Stimulated activated naive CD8-positive, alpha-beta T cell treated with anti-CD3 and anti-CD28 coated beads, Interleukin-15, amount 100 ng/mL, for 72 hours (primary cell): Measurements from ENCODE around the gene LAT.
"Not testable (repeated sequence)": the region's sequence is repeated elsewhere in the genome, so short reads cannot be mapped to it uniquely, and the experiment has no call there.

Experiments used
- ATAC-seq: fragments of 150-1000 bp; cut with Tn5 transposase; 2 replicates; pipeline ENCODE4 v1.10.0; 2021; ENCODE audit warnings: mild to moderate bottlenecking, moderate library complexity
- DNase-seq, 2 donors: peaks; one replicate each; pipeline ENCODE4 v3.0.0; 2021 to 2022
- H3K27ac Mint-ChIP-seq, 2 donors: one replicate each; pipeline ENCODE4 v1.8.0; 2022; ENCODE audit warnings: mild to moderate bottlenecking in 2 of 2, mixed read lengths in 2 of 2, moderate library complexity in 2 of 2
- H3K27me3 Mint-ChIP-seq: one replicate; pipeline ENCODE4 v1.8.0; 2022; ENCODE audit warnings: mixed read lengths
- H3K4me1 Mint-ChIP-seq: one replicate; pipeline ENCODE4 v1.8.0; 2022; ENCODE audit warnings: mild to moderate bottlenecking, mixed read lengths
- H3K4me3 Mint-ChIP-seq, 2 donors: one replicate each; pipeline ENCODE4 v1.8.0; 2022; ENCODE audit warnings: mild to moderate bottlenecking in 2 of 2, mixed read lengths in 2 of 2, moderate library complexity in 1 of 2
- H3K9me3 Mint-ChIP-seq, 2 donors: one replicate each; pipeline ENCODE4 v1.8.0; 2022; ENCODE audit warnings: mixed read lengths in 2 of 2

Gene LAT, protein sequence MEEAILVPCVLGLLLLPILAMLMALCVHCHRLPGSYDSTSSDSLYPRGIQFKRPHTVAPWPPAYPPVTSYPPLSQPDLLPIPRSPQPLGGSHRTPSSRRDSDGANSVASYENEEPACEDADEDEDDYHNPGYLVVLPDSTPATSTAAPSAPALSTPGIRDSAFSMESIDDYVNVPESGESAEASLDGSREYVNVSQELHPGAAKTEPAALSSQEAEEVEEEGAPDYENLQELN

DNA sequence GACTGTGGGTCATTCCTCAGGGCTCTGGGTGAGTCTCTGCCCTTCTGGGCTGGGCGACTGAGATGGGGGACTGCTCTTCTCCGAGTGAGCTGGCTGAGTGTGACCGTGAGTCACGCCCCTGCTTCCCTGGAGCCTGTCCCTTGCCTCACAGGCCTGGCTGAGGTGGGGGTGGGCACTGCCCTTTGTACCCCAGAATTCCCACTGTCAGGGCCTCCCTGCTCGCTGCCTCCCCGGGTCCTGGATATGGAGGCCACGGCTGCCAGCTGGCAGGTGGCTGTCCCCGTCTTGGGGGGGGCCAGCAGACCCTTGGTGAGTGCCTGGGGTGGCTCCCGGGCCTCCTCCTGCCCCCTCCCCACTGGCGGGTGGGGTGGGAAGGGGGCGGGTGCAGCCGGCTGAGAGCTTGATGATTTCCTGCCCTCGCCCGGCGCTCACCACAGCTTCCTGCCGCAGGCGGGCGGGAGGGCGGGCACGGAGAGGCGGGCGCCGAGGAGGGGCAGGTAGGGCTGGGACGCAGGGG lies at the start of gene LAT:
TSS of gene LAT (plus strand) at position 434 of the 517 bp plus-strand sequence. CDS start 366 bp downstream, outside the sequence.
- peak; percentile 54 to 75 for DNase-seq
- peak; percentile 79 for ATAC-seq

DNA sequence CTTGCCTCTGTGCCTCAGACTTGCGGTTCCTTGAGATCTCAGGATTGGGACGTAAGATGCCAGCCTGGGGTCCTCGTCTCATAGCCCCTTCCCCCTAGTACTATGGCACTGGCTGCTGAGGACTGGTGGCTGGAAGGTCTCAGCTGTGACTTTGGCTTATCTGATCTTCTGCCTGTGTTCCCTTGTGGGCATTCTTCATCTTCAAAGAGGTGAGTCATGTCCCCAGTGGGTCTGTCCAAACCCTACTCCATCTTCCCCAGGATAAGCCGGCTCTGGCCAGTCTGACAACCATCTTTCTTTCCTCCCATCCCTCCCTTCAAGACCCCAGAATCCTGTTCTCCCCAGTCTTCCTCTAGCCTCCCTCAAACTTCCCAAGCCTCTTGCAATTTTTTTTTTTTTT lies 49.5 kb upstream of the LAT start:
- no peak overlapping the region for H3K27ac Mint-ChIP-seq
- peaks cover 43% of the 10 kb centered on the region for H3K4me1 Mint-ChIP-seq
- ATAC-seq (no peak), DNase-seq (no peak)
- no peaks in the 10 kb centered on the region for H3K9me3 Mint-ChIP-seq
- no peaks in the 10 kb centered on the region for H3K27me3 Mint-ChIP-seq
- peak overlapping the region; percentile 45 to 74 for H3K4me3 Mint-ChIP-seq

More for the DNA sequence above, at the start of gene LAT:
- peaks cover 15 to 22% of the 10 kb centered on the region in 2 donors for H3K9me3 Mint-ChIP-seq
- peak within 1 kb of the TSS; percentile 94 to 95 for H3K27ac Mint-ChIP-seq
- no peaks in the 10 kb centered on the region for H3K27me3 Mint-ChIP-seq
- peak within 1 kb of the TSS; percentile 99 to 100 for H3K4me3 Mint-ChIP-seq
- H3K4me1 Mint-ChIP-seq: peaks cover 64% of the 10 kb centered on the region

DNA sequence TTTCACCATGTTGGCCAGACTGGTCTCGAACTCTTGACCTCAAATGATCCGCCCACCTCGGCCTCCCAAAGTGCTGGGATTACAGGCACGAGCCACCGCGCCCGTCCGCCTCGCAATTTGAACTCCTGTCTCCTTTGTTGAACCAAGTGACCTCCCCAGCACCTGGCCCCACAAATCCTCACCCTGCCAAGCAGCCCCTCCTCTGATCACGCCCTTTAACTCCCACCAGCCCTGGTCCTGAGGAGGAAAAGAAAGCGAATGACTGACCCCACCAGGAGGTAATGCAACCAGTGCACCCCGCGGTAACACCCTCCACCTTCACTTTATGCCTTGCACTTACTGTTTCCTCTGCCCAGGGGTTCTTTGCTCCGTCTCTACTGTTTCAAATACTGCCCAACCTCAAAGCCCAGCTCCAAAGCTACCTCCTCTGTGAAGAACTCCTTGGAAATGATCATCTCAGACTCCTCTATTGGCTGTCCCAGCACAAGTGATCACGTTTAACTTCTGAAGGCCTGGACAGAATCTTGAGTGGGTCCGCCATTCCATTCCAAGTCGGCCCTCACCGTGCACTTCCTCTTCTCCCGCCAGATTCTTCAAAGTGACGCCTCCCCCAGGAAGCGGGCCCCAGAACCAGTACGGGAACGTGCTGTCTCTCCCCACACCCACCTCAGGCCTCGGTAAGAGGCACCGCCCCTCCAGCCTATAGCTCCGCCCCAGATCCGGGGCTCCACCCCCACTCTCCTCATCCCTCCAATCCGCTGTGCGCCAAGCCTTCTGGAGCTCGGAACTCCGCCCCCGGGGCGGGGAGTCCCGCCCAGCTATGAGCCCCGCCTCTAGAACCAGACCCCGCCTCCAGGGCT lies 48.7 kb upstream of the LAT start:
- peak overlapping the region in 1 of 2 donors; percentile 54 for H3K27ac Mint-ChIP-seq
- no peaks in the 10 kb centered on the region for H3K9me3 Mint-ChIP-seq
- ATAC-seq (peak; percentile 97), DNase-seq (peak; percentile 91 to 94)
- H3K4me1 Mint-ChIP-seq: peaks cover 35% of the 10 kb centered on the region
- peak overlapping the region; percentile 74 to 78 for H3K4me3 Mint-ChIP-seq
- H3K27me3 Mint-ChIP-seq: no peaks in the 10 kb centered on the region

DNA sequence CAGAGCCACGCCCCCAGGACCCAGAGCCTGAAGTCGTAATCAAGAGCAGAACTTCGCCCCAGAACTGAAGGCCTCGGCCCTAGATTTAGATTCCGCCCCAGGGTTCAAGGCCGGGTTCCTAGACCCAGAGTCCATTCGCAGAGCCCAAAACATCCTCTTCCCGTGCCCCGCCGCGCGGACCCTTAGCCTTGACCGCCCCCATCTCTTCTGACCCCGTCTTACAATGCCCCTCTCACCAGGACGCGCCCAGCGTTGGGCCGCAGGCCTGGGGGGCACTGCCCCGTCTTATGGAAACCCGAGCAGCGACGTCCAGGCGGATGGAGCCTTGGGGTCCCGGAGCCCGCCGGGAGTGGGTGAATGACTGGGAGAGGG lies 48.1 kb upstream of the LAT start:
- Mint-ChIP-seq H3K4me1 (peaks cover 30% of the 10 kb centered on the region), H3K4me3 (peak overlapping the region; percentile 74 to 78), H3K27me3 (no peaks in the 10 kb centered on the region), H3K9me3 (no peaks in the 10 kb centered on the region), H3K27ac (peak overlapping the region in 1 of 2 donors; percentile 54)
- DNase-seq (no peak), ATAC-seq (peak; percentile 9)

DNA sequence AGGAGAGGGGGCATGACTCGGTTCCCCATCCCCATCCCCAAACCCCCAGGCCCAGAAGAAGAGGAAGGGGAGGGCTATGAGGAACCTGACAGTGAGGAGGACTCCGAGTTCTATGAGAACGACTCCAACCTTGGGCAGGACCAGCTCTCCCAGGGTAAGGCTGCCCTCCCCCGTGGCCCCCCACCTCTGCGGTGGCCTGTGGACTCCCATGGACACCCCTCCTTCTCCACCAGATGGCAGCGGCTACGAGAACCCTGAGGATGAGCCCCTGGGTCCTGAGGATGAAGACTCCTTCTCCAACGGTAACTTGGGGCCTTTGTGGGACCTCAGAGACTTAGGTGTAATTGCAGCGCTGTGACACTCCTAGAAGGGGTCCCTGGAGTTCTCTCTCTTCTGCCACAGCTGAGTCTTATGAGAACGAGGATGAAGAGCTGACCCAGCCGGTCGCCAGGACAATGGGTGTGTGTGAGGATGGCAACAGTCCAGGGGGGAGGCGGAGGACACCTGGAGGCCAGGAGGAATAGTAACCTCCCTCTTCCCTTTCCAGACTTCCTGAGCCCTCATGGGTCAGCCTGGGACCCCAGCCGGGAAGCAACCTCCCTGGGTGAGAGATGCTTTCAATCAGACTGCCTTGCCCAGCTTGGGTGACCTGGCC lies 47.5 kb upstream of the LAT start:
- Mint-ChIP-seq H3K4me1 (peaks cover 24% of the 10 kb centered on the region), H3K9me3 (no peaks in the 10 kb centered on the region), H3K4me3 (no peak overlapping the region), H3K27ac (no peak overlapping the region), H3K27me3 (no peaks in the 10 kb centered on the region)
- DNase-seq: no peak
- no peak for ATAC-seq

DNA sequence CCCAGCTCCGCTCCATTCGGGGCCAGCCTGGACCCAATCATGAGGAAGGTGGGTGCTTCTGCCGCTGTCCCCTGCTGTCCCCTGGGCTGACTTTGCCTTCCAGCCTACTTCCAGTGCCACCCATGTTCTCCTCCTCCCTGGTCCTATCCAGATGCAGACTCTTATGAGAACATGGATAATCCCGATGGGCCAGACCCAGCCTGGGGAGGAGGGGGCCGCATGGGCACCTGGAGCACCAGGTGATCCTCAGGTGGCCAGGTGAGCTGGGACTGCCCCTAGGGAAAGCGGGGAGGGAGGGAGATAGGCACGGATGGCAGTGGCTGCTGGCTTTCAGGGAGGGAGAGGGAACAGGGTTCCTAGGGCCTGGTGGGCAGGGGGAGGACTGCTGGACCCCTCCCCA lies 46.1 kb upstream of the LAT start:
- no peak for DNase-seq
- peaks cover 17% of the 10 kb centered on the region for H3K4me1 Mint-ChIP-seq
- no peak overlapping the region for H3K4me3 Mint-ChIP-seq
- H3K9me3 Mint-ChIP-seq: no peaks in the 10 kb centered on the region
- no peaks in the 10 kb centered on the region for H3K27me3 Mint-ChIP-seq
- peak overlapping the region in 1 of 2 donors; percentile 23 for H3K27ac Mint-ChIP-seq
- ATAC-seq: no peak

DNA sequence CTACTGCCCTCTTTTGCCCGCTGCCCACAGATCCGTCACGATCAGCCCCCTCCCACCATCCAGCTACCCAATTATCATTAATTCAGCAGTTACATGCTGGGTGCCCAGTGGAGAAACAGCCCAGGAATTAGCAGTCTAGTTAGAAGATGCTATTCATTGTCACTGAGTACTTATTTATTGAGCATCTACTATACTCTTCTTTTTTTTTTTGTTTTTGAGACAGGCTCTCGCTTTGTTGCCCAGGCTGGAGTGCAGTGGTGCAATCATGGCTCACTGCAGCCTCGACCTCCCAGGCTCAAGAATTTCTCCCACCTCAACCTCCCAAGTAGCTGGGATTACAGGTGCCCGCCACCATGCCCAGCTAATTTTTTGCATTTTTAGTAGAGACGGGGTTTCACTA lies 45.0 kb upstream of the LAT start:
- not testable (repeated sequence) for H3K9me3 Mint-ChIP-seq, ATAC-seq, H3K27ac Mint-ChIP-seq, DNase-seq, H3K4me3 Mint-ChIP-seq, H3K27me3 Mint-ChIP-seq
- peaks cover 17% of the 10 kb centered on the region for H3K4me1 Mint-ChIP-seq

DNA sequence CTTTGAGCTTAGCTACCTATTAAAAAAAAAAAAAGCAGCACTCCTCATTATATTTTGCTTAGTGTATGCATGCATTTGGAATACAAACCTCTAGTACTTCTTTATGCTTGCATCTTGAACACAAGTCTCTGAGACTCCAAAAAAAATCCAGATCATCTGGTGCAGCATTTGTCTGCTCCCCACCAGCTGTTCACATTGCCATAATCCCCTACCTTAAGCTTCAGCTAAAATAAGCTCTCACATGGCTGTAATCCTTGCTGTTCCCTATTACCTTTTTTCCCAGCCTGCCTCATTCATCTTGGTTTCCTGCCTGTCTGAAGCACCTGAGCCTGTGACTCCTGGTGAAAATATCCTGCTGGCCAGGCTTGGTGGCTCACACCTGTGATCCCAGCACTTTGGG lies 41.6 kb upstream of the LAT start:
- DNase-seq (no peak), ATAC-seq (no peak)
- H3K27ac Mint-ChIP-seq: no peak overlapping the region
- H3K4me3 Mint-ChIP-seq: no peak overlapping the region
- H3K9me3 Mint-ChIP-seq: no peaks in the 10 kb centered on the region
- H3K27me3 Mint-ChIP-seq: no peaks in the 10 kb centered on the region
- peaks cover 12% of the 10 kb centered on the region for H3K4me1 Mint-ChIP-seq

DNA sequence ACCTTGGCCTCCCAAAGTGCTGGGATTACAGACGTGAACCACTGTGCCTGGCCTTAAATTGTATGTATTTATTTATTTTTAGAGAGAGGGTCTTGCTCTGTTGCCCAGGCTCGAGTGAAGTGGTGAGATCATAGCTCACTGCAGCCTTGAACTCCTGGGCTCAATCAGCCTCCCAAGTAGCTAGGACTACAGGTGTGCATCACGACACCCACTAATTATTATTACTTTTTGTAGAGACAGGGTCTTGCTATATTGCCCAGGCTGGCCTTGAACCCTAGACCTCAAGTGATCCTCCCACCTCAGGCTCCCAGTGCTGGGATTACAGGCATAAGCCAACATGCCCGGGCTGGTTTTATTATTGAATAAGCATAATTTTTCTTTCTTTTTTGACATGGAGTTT lies 38.2 kb upstream of the LAT start:
- no peaks in the 10 kb centered on the region for H3K27me3 Mint-ChIP-seq
- H3K4me1 Mint-ChIP-seq: peaks cover 22% of the 10 kb centered on the region
- H3K9me3 Mint-ChIP-seq: no peaks in the 10 kb centered on the region
- no peak overlapping the region for H3K4me3 Mint-ChIP-seq
- DNase-seq (no peak), ATAC-seq (no peak)
- H3K27ac Mint-ChIP-seq: no peak overlapping the region

DNA sequence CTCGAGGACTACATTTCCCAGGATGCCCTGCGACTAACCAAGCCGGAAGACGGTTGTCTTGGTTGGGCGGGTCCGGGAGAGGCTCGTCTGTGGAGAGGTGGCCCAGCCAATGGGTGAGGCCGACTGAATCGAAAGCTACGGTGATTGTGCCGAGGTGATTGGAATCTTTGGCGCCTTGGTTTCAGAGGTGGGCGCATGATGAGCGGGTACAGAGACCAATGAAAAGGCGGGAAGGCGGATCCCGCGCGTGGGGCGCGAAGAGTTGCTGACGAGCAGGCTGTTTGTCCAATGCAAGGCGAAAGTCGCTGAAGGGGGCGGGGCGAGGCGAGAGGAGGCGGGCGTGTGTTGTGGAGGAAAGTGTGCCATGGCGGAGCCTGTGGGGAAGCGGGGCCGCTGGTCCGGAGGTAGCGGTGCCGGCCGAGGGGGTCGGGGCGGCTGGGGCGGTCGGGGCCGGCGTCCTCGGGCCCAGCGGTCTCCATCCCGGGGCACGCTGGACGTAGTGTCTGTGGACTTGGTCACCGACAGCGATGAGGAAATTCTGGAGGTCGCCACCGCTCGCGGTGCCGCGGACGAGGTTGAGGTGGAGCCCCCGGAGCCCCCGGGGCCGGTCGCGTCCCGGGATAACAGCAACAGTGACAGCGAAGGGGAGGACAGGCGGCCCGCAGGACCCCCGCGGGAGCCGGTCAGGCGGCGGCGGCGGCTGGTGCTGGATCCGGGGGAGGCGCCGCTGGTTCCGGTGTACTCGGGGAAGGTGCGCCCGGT lies 34.0 kb upstream of the LAT start, which contains the start of gene NFATC2IP:
TSS of gene NFATC2IP (plus strand) at position 290 of the 762 bp plus-strand sequence. CDS start at position 365, 75 bp downstream.
- no peaks in the 10 kb centered on the region for H3K9me3 Mint-ChIP-seq
- H3K4me1 Mint-ChIP-seq: peaks cover 37% of the 10 kb centered on the region
- ATAC-seq: peak; percentile 97

DNA sequence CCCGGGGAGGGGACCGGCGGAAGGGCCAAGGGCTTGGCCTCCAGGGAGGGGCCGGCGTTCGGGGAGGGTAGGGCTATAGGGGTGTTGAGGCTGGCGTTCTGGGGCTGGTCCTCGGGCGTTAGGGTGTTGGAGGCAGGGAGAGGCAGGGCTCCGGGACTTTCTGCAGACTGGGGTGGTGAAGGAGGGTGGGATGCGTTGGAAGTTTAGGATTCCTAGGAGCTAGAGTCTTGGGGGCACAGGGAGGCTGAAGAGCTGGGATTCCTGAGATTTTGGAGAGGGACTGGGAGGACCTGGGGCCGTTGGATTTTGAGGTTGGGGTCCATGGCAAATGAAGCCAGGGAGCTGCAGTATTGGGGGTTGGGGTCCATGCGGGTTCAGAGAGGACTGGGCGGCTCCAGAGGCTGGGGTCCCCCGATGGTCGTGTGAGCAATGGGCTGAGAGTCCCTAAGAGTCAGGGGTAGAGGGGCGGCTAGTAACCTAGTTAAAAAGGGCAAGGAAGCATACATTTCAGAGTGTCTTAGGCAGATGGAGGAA lies 33.4 kb upstream of the LAT start:
- peaks cover 33% of the 10 kb centered on the region for H3K4me1 Mint-ChIP-seq
- ATAC-seq: no peak

More for the DNA sequence above, 34.0 kb upstream of the LAT start, which contains the start of gene NFATC2IP:
- H3K27ac Mint-ChIP-seq: peak within 1 kb of the TSS; percentile 95 to 98
- peak; percentile 99 to 100 for DNase-seq
- H3K4me3 Mint-ChIP-seq: peak within 1 kb of the TSS; percentile 92 to 94
- no peaks in the 10 kb centered on the region for H3K27me3 Mint-ChIP-seq

DNA sequence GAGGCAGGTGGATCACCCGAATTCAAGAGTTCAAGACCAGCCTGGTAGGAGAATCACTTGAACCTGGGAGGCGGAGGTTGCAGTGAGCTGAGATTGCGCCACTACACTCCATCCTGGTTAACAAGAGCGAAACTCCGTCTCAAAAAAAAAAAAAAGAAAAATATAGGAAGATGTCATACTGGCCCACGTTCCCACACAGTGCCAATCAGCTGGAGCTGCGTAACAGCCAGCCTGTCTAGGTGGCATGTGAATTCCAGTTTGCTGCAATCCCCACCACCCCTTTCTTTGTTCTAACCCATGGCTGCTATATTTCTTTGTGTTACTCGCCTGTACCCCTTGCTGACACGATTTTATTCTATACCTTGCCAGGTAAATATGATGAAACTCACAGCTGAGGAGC lies 26.6 kb upstream of the LAT start:
- DNase-seq: no peak
- no peak overlapping the region for H3K4me3 Mint-ChIP-seq
- no peak overlapping the region for H3K27ac Mint-ChIP-seq
- H3K4me1 Mint-ChIP-seq: peaks cover 14% of the 10 kb centered on the region
- H3K27me3 Mint-ChIP-seq: no peaks in the 10 kb centered on the region
- H3K9me3 Mint-ChIP-seq: no peaks in the 10 kb centered on the region
- no peak for ATAC-seq

More for the DNA sequence above, 33.4 kb upstream of the LAT start:
- peak overlapping the region; percentile 95 to 98 for H3K27ac Mint-ChIP-seq
- H3K9me3 Mint-ChIP-seq: no peaks in the 10 kb centered on the region
- no peak for DNase-seq
- H3K27me3 Mint-ChIP-seq: no peaks in the 10 kb centered on the region
- peak overlapping the region; percentile 92 to 94 for H3K4me3 Mint-ChIP-seq

DNA sequence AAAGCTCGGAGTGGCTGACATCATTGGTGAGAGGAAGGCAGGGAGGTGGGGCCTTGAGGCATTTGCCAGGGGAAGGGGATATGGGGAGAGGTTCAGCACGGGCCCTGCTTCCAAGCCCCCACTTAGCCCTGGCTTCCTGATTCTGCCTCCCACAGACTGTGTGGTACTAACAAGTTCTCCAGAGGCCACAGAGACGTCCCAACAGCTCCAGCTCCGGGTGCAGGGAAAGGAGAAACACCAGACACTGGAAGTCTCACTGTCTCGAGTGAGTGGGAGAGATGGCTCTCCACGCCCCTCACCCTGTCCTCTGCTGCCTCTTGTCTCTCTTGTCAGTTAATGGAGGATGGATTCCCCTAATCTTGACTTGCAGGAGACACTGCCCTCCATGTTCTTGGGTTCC lies 26.0 kb upstream of the LAT start:
- Mint-ChIP-seq H3K4me1 (peaks cover 10% of the 10 kb centered on the region), H3K4me3 (no peak overlapping the region), H3K9me3 (no peaks in the 10 kb centered on the region), H3K27me3 (no peaks in the 10 kb centered on the region), H3K27ac (peak overlapping the region in 1 of 2 donors; percentile 14)
- ATAC-seq (no peak), DNase-seq (no peak)

DNA sequence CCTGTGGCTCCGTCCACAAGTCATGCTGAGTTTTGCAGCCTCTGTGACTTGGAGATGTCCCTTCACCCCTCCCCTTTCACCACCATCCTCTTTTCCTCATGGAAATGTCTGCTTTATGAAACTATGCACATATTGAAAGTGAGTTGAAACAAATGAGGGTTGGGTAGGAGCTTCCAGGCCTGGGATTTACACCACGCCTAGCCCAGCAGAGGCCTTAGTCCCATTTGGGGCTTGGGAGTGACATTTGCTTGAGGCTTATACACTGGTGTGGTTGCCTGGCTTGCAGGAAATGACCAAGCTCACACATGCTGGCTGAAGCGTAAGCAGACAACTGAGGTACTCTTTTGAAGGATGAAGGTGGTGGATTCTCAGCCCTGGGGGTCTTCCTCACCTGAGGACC lies 20.8 kb upstream of the LAT start:
- H3K27me3 Mint-ChIP-seq: no peaks in the 10 kb centered on the region

DNA sequence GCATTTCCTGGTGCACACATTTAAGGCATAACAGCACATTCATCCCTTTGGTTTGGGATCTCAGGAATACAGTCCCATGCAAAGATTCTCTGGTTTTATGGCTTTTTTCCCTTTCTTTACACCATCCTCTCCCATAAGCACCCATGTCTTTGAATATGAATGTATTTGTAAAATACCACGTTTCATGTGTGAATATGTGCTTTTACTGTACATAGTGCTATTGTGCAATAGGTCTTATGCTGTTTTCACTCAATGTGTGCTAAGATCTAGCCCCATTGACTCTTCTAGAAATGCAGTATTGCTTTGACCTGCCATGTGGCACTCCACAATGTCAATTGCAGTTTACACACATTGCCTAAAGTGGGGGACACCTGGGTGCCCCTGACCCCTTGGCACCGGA lies 20.4 kb upstream of the LAT start:
- ATAC-seq (no peak), DNase-seq (no peak)
- Mint-ChIP-seq H3K4me3 (no peak overlapping the region), H3K4me1 (no peaks in the 10 kb centered on the region), H3K9me3 (no peaks in the 10 kb centered on the region), H3K27ac (no peak overlapping the region), H3K27me3 (no peaks in the 10 kb centered on the region)

More for the DNA sequence above, 20.8 kb upstream of the LAT start:
- no peaks in the 10 kb centered on the region for H3K9me3 Mint-ChIP-seq
- H3K4me1 Mint-ChIP-seq: no peaks in the 10 kb centered on the region
- ATAC-seq (no peak), DNase-seq (no peak)
- H3K27ac Mint-ChIP-seq: no peak overlapping the region
- no peak overlapping the region for H3K4me3 Mint-ChIP-seq
